Measurements from ENCODE around the gene PSD2.

PSD2 gene

DNA sequence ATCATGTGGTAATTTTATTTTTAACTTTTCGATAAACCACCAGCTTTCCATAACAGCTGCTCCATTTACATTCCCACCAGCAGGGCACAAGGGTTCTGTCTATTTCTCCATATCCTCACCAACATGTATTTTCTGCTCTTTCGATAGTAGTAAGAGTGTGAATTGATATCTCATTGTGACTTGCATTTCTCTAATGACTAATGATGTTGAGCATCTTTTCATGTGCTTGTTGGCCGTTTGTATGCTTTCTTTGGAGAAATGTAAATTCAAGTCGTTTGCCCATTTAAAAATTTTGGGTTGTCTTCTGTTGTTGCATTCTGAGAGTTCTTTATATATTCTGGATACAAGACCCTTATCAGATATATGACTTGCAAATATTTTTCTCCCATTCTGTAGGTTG is 45.9 kb downstream of the PSD2 start:
- DNase-seq, result no peak

DNA sequence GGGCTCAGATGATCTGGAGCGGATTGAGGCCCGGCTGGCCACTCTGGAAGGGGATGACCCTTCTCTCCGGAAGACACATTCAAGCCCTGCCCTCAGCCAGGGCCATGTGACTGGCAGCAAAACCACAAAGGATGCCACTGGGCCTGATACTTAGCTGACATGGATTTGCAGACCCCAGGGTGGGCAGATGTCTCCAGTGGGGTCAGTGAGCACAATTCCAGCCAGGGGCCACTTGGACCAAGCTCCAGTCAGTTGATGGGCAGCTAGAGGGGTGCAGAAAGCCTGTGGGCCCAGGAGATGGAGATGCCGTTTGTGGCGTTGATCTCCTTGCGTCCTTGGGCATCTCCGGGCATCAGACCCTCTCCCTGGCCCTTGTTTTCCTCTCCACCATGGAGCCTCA is 46.7 kb downstream of the PSD2 start:
- DNase-seq, result no peak

DNA sequence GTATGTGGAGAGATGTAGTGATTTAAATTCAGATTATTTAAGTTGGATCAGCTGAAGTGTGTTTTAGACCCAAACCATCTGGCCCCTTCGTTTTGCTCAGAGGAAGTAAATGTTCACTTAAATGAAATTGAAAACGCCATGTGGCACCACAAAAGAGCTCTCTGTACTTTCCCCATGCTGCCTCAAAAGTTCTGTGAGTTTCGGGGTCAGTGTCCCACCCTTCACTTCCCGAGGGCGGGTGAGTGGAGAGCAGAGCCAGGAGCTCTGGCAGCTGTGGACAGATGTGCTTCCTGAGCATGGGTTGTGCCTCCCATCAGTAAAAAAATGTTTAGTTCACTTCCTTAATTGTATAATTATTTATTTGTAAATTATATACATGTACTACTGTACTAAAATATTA is 48.4 kb downstream of the PSD2 start:
- DNase-seq, result no peak

- DNase-seq, result peak; percentile 73
These were observed 49.0 kb downstream of the PSD2 start for GRCh38 chr5:139844472-139845145.

DNA sequence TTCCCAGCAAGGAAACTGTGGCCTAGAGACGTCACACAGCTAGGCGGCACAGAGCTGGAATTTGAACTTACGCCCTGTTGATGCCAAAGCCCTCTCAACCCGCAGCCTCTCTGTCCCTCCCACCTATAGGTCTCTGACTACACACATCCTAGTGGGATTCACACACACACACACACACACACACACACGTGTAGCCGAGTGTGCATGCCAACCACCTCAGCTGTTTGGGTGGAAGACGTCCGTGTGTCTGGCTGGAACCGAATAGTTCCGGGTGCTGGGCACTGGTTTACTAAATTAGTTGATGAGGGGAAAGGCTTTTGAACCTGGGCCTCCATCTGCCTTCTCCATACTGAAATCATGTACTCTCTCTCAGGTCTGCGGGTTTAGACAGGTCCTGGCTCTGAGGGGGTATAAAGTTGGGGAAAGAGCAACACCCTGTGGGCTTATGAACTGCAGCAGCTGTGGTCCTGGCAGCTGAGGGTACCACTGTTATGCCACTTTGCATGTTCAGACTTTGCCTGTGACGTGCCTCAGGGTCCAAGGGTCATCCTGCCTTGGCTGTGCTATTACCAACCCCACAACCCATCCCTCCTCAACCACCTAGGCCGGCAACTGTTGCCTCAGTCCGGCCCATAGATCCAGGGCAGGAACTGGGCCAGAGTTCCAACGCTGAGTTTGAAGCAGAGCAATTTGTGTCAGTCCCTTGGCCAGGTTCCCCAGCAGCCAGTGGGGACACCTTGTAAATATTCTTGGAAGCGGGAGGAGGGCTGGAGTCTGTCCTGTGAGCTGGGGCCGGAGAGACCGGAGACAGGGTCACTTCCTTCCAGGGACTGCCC is 50.5 kb downstream of the PSD2 start:
- no peak for DNase-seq

DNA sequence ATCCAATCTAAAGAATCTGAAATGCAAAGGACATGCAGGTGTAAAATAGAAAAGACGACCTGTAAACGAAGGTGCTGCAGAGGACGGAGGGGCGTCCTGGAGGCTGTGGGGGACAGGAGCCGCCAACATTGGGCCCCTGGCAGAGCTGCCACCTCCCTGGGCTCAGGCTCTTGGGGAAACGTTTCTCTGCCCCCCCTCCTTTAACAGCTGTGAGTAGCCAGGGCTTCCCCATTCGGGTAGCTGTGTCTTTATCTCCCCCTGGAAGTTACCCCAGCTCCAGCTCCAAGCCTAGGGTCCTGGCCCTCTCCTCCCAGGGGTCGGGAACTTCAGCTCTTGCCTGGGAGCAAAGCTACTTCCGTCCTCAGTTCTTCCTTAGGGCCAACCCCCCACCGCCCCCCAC is 51.5 kb downstream of the PSD2 start:
- no peak for DNase-seq

GRCh38 chr5:139847790-139848507 is 52.3 kb downstream of the PSD2 start:
- peak; percentile 48 for DNase-seq

DNA sequence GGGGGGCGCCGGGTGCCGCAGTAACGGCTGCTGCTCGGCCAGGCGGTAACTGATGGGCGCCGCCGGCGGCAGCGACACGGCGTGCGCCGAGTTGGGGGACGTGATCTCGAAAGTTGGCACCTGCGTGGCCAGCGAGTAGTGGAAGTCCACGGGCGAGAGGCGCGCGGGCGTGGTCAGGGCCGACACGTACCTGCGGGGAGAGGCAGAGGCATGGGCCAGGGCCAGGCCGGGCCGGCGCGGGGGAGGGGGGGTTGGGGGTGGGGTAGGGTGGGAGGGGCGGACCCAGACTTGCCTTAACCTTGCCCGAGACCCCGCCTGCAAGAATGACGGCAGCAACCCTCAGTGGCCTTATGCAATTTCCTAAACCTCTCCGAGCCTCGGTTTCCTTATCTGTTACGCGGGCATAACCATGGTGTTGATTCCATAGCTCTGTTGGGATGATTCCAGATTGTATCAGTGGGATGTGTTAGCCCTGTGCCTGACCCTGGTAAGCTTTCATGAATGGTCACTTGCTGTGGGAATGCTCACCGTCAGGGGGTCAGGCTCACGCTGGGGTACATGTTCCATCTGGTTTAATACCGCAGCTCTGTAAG is 53.0 kb downstream of the PSD2 start:
- DNase-seq, result no peak

GRCh38 chr5:139849501-139849900 is 53.9 kb downstream of the PSD2 start:
- DNase-seq, result no peak

- no peak for DNase-seq
These were observed 54.3 kb downstream of the PSD2 start for GRCh38 chr5:139849942-139850341.

DNA sequence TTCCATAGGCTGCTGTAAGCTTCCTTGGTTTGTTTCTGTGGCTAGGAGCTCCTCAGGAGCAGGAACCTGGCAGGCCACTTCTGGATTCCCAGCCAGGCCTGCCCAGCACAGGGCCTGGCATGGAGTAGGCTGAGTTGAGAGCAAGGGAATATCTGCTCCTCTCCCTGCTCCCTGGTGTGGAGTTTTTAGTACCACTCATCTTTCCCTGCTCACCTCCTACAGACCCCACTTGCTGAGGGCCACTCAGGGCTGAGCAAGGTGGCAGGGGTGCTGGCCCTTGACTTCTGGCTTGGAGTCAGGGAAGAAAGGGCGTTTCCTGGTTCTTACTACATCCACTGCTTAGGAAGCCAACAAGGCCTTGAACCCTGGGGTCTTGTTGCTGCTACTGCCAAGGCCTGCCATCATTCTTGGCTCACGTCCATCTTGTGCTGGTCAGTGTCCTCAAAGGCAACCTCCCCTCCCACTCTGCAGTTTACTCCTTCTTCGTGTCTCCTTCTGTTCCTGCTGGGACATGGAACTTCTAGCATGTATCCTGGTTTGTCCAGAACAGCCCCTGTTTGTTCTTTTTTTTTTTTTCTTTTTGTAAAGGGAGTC is 54.9 kb downstream of the PSD2 start:
- no peak for DNase-seq

GRCh38 chr5:139851558-139851957 is 56.0 kb downstream of the PSD2 start:
- DNase-seq, result no peak

GRCh38 chr5:139852696-139853095 is 57.1 kb downstream of the PSD2 start:
- DNase-seq, result no peak

GRCh38 chr5:139854029-139854605 is 58.5 kb downstream of the PSD2 start:
- DNase-seq, result no peak

DNA sequence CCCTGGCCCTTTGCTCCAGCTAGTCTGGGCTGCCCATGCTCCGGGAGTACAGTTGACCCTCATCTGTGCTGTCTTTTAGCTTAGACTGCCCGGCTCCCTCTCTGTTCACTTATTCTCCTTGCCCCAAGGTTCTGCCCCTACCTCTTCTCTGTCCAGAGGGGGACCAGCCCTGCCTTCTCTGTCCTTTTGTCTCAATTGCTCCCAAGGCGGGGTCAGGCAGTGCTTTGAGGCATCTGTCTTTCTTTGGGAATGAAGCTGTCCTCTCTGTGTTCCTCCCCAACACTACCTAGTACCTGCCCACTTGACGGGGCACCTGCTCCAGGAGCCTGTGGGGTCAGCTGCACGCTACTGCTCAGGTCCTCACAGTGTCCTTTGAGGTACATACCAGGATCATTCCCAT is 59.3 kb downstream of the PSD2 start:
- DNase-seq, result no peak

GRCh38 chr5:139855451-139855850 is 59.8 kb downstream of the PSD2 start:
- DNase-seq, result no peak

GRCh38 chr5:139855946-139856540 is 60.4 kb downstream of the PSD2 start:
- DNase-seq, result no peak

- no peak for DNase-seq
These were observed 61.1 kb downstream of the PSD2 start for GRCh38 chr5:139856714-139857113.

- no peak for DNase-seq
These were observed 63.4 kb downstream of the PSD2 start for GRCh38 chr5:139859013-139859412.

DNA sequence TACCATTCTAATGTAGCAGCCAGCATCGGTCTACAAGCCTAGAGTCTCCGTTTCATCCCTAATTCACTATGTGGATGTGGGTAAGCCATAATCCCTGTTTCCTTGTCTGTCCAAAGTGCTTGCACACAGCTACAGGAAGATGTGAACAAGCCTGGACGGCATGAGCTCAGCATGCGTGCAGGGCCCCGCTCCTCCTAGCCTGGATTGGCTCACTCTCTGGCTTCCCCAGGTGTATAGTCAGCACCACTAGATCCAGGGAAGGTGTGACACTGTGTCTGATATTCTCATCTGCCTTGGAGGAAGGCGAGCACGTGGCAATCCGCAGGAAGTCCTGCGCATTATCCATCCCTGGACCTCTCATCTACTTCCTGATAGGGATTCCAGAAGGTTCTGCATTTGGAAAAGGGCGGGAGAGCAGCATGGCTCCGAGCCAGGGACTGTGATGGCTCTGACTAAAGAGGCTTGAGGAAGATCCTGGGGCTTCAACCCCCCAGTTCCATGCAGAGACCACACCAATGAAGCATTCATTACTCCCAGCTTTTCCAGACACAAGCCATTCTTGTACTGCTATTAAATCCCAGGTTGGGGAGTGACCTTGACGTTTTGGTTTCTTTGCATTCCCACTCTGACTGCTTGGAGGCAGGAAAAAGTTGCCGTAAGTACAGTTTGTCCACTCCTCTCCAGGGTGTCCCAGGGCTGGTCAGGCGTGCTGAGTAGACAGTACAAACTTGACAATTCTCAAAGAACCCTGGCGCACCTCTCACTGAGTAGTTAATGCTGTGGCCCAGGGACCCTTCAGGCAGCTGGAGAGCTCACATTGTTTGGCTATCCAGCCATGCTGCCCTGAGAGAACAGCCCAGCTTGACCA is 65.6 kb downstream of the PSD2 start:
- DNase-seq, result no peak

DNA sequence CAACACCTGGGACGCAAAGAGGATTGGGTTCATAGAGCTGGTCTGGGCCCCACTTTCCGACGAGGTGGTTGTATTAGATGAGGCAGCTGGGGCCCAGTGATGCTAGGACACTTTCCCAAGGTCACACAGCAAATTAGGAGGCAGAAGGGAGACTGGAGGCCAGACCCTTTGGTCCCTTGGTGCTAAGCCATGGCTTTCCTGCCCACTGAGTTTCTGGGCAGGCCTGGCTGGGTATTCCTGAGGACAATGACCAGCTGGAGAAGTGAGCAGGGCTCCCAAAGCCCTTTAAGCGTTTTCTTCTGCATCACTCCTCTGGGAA is 66.2 kb downstream of the PSD2 start:
- no peak for DNase-seq
